Activated CD4-positive, alpha-beta T cell treated with anti-CD3 and anti-CD28 coated beads, Interleukin-2, amount 50 U/mL, for 1 hour (primary cell): ENCODE measurements around the gene POGK.

Source experiments
- DNase-seq: peaks from one replicate; pipeline ENCODE4 v3.0.0-alpha.2; 2020

The POGK gene

GRCh38 chr1:166905136-166905535 is 65.9 kb downstream of the POGK start:
- no peak for DNase-seq

- DNase-seq: no peak
Observed at GRCh38 chr1:166905900-166906299, 66.6 kb downstream of the POGK start.
